H9 (cell line): ENCODE results near the gene ICAM4. TPM values are rescaled to one million over a fixed set of nuclear protein-coding genes. Genes with fewer than 3 reads are reported as not detected.

Source experiments
- DNase-seq: peaks from one replicate; pipeline ENCODE4 v3.0.0-alpha.2; 2017
- H2AFZ ChIP-seq: one replicate; pipeline ENCODE4 v1.6.1; 2013; ENCODE audit warnings: mild to moderate bottlenecking, low read length, control low read depth, moderate library complexity
- H2AK5ac ChIP-seq: 2 replicates; pipeline ENCODE4 v1.6.1; 2013; ENCODE audit warnings: low read length, control low read depth, mixed read lengths; ENCODE audit not compliant: insufficient read length
- H2BK120ac ChIP-seq: one replicate; pipeline ENCODE4 v1.6.1; 2013; ENCODE audit warnings: low read depth, mild to moderate bottlenecking, low read length, control low read depth, inconsistent platforms; ENCODE audit not compliant: poor library complexity, severe bottlenecking
- H2BK12ac ChIP-seq: 2 replicates; pipeline ENCODE4 v1.6.1; 2013; ENCODE audit warnings: low read length, control low read depth, mixed read lengths, low read depth; ENCODE audit not compliant: insufficient read length
- H2BK15ac ChIP-seq: 2 replicates; pipeline ENCODE4 v1.6.1; 2013; ENCODE audit warnings: low read depth, low read length, control low read depth
- H2BK20ac ChIP-seq: one replicate; pipeline ENCODE4 v1.6.1; 2013; ENCODE audit warnings: low read depth, mild to moderate bottlenecking, low read length, control low read depth, inconsistent platforms; ENCODE audit not compliant: poor library complexity, severe bottlenecking
- H2BK5ac ChIP-seq: 2 replicates; pipeline ENCODE4 v1.6.1; 2013; ENCODE audit warnings: low read length, control low read depth, mixed read lengths; ENCODE audit not compliant: insufficient read length
- H3K14ac ChIP-seq: 2 replicates; pipeline ENCODE4 v1.6.1; 2013; ENCODE audit warnings: low read length, control low read depth; ENCODE audit not compliant: insufficient read depth
- H3K18ac ChIP-seq: 2 replicates; pipeline ENCODE4 v1.6.1; 2013; ENCODE audit warnings: low read depth, mild to moderate bottlenecking, mixed read lengths, low read length, control low read depth; ENCODE audit not compliant: insufficient read length
- H3K23ac ChIP-seq: 2 replicates; pipeline ENCODE4 v1.6.1; 2013; ENCODE audit warnings: low read length, control low read depth, mixed read lengths, low read depth; ENCODE audit not compliant: insufficient read length
- H3K23me2 ChIP-seq: 2 replicates; pipeline ENCODE4 v1.6.1; 2013; ENCODE audit warnings: low read depth, mild to moderate bottlenecking, mixed read lengths, low read length, control low read depth; ENCODE audit not compliant: insufficient read length, poor library complexity, severe bottlenecking
- H3K27ac ChIP-seq: 2 replicates; pipeline ENCODE4 v1.5.1; 2013; ENCODE audit warnings: low read length, control low read depth, mixed read lengths, low read depth; ENCODE audit not compliant: insufficient read length
- H3K27me3 ChIP-seq: 2 replicates; pipeline ENCODE4 v1.6.1; 2013; ENCODE audit warnings: low read length, control low read depth, inconsistent platforms; ENCODE audit not compliant: insufficient read depth
- H3K4ac ChIP-seq: 2 replicates; pipeline ENCODE4 v1.6.1; 2013; ENCODE audit warnings: low read depth, mild to moderate bottlenecking, control low read depth, inconsistent platforms, low read length, moderate library complexity
- H3K4me1 ChIP-seq: 2 replicates; pipeline ENCODE4 v1.6.1; 2013; ENCODE audit warnings: low read length, control low read depth, inconsistent platforms; ENCODE audit not compliant: insufficient read depth
- H3K4me2 ChIP-seq: 2 replicates; pipeline ENCODE4 v1.6.1; 2013; ENCODE audit warnings: low read length, control low read depth, mixed read lengths; ENCODE audit not compliant: insufficient read length, insufficient read depth
- H3K56ac ChIP-seq: 2 replicates; pipeline ENCODE4 v1.6.1; 2013; ENCODE audit warnings: low read depth, mild to moderate bottlenecking, mixed read lengths, low read length, control low read depth; ENCODE audit not compliant: insufficient read length
- H3K79me1 ChIP-seq: 2 replicates; pipeline ENCODE4 v1.6.1; 2013; ENCODE audit warnings: low read depth, mild to moderate bottlenecking, moderate library complexity, low read length, control low read depth, inconsistent platforms; ENCODE audit not compliant: insufficient read depth, poor library complexity, severe bottlenecking
- H3K79me2 ChIP-seq: 2 replicates; pipeline ENCODE4 v1.6.1; 2013; ENCODE audit warnings: low read length, control low read depth, inconsistent platforms; ENCODE audit not compliant: insufficient read depth
- H3K9ac ChIP-seq: 2 replicates; pipeline ENCODE4 v1.6.1; 2013; ENCODE audit warnings: low read length, control low read depth, mixed read lengths; ENCODE audit not compliant: insufficient read length; ENCODE audit errors: extremely low read depth
- H3K9me3 ChIP-seq: one replicate; pipeline ENCODE4 v1.6.1; 2013; ENCODE audit warnings: low read depth, low read length, inconsistent platforms; ENCODE audit not compliant: control insufficient read depth
- H3T11ph ChIP-seq: one replicate; pipeline ENCODE4 v1.6.1; 2013; ENCODE audit warnings: mild to moderate bottlenecking, low read length, control low read depth, inconsistent platforms
- H4K20me1 ChIP-seq: one replicate; pipeline ENCODE4 v1.6.1; 2013; ENCODE audit not compliant: control insufficient read depth, insufficient read length, insufficient read depth
- H4K5ac ChIP-seq: 2 replicates; pipeline ENCODE4 v1.6.1; 2013; ENCODE audit warnings: low read depth, mild to moderate bottlenecking, mixed read lengths, low read length, control low read depth; ENCODE audit not compliant: insufficient read length
- H4K8ac ChIP-seq: replicated peaks from 2 replicates; pipeline ENCODE4 v1.6.1; 2013; ENCODE audit warnings: low read length, control low read depth, mixed read lengths, low read depth; ENCODE audit not compliant: insufficient read length
- H4K91ac ChIP-seq: 2 replicates; pipeline ENCODE4 v1.6.1; 2013; ENCODE audit warnings: low read depth, mild to moderate bottlenecking, moderate library complexity, mixed read lengths, low read length, control low read depth; ENCODE audit not compliant: insufficient read length
- H3K27ac Mint-ChIP-seq, 3 experiments: 2 replicates in 2 of 3; 3 replicates in 1 of 3; pipeline ENCODE4 v1.8.0; 2020 to 2021; ENCODE audit warnings: mixed read lengths in 3 of 3, mild to moderate bottlenecking in 1 of 3, moderate library complexity in 1 of 3
- H3K27me3 Mint-ChIP-seq: 2 replicates; pipeline ENCODE4 v1.8.0; 2021; ENCODE audit warnings: low read depth, mild to moderate bottlenecking, moderate library complexity, mixed read lengths
- H3K36me3 Mint-ChIP-seq, 3 experiments: 2 replicates in 2 of 3; 3 replicates in 1 of 3; pipeline ENCODE4 v1.8.0; 2020 to 2021; ENCODE audit warnings: low read depth in 3 of 3, mixed read lengths in 3 of 3; ENCODE audit not compliant: insufficient read depth in 1 of 3
- H3K4me1 Mint-ChIP-seq, 2 experiments: 2 replicates each; pipeline ENCODE4 v1.8.0; 2020; ENCODE audit warnings: mixed read lengths in 2 of 2
- H3K4me3 Mint-ChIP-seq, 2 experiments: 2 replicates in 1 of 2; 3 replicates in 1 of 2; pipeline ENCODE4 v1.8.0; 2020 to 2021; ENCODE audit warnings: mild to moderate bottlenecking in 2 of 2, mixed read lengths in 2 of 2, moderate library complexity in 1 of 2
- H3K9me3 Mint-ChIP-seq, 2 experiments: 2 replicates in 1 of 2; 3 replicates in 1 of 2; pipeline ENCODE4 v1.8.0; 2020; ENCODE audit warnings: mild to moderate bottlenecking in 2 of 2, mixed read lengths in 2 of 2, moderate library complexity in 1 of 2
- WGBS: extraction: QIAGEN DNeasy Blood & Tissue Kit; methylation state at CpG from one replicate; pipeline ENCODE4 v1.1.7; 2013; ENCODE audit warnings: missing lambda C conversion rate, low lambda C conversion rate, mixed read lengths; ENCODE audit not compliant: insufficient read length; ENCODE audit errors: extremely low coverage; 5-methylcytosine and 5-hydroxymethylcytosine counted together
- total RNA-seq: library from RNA; stranded (reverse); gene quantifications from 2 replicates; pipeline ENCODE4 v1.2.1, GENCODE V29; 2021
- TF ChIP-seq, protein P1 (sequence below): fragments of 200-600 bp; sonication (generic); conservative IDR thresholded peaks from 3 replicates; pipeline ENCODE4 v1.8.0; 2021; ENCODE audit warnings: antibody characterized with exemption, mild to moderate bottlenecking

ICAM4 gene
- total RNA-seq, 1 experiment from 2014 or later, result 1.1 TPM

DNA sequence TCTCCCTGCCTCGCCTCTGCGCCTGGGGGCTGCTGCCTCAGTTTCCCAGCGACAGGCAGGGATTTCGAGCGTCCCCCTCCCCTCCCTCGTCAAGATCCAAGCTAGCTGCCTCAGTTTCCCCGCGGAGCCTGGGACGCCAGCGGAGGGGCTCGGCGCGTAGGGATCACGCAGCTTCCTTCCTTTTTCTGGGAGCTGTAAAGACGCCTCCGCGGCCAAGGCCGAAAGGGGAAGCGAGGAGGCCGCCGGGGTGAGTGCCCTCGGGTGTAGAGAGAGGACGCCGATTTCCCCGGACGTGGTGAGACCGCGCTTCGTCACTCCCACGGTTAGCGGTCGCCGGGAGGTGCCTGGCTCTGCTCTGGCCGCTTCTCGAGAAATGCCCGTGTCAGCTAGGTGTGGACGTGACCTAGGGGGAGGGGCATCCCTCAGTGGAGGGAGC lies 16.6 kb upstream of the ICAM4 start:
- no peaks in the 10 kb centered on the region for H3K4me1 ChIP-seq
- no peak overlapping the region for H2BK120ac ChIP-seq
- H3K23ac ChIP-seq, result no peak overlapping the region
- no peak overlapping the region for H4K91ac ChIP-seq
- H3T11ph ChIP-seq, result no peak overlapping the region
- peak; percentile 33 for DNase-seq
- no peaks in the 10 kb centered on the region for H3K9me3 Mint-ChIP-seq
- H3K79me2 ChIP-seq, result no peaks in the 10 kb centered on the region
- no peak overlapping the region for H3K27ac ChIP-seq
- H3K4me1 Mint-ChIP-seq, result 0 out of 4 replicates have a peak, but pooled peaks cover 0 to 6% of the 10 kb centered on the region in 2 experiments
- no peak overlapping the region for H2BK20ac ChIP-seq
- H2BK5ac ChIP-seq, result no peak overlapping the region
- WGBS, result no CpG with 5 or more reads among the region's 37 CpGs
- H2BK12ac ChIP-seq, result no peak overlapping the region
- peak overlapping the region; percentile 52 to 74 for H3K4me3 Mint-ChIP-seq
- H3K27me3 ChIP-seq, result peaks cover 9% of the 10 kb centered on the region; the same call in 1 of the 2 replicates
- H3K9ac ChIP-seq, result no peak overlapping the region
- H3K79me1 ChIP-seq, result no peaks in the 10 kb centered on the region
- H3K36me3 Mint-ChIP-seq, result no peaks in the 10 kb centered on the region; a peak in 1 of 7 replicates
- peak overlapping the region; percentile 13; the same call in 1 of the 2 replicates for H2BK15ac ChIP-seq
- no peak overlapping the region for H4K8ac ChIP-seq
- no peaks in the 10 kb centered on the region for H4K20me1 ChIP-seq
- TF ChIP-seq, protein P1, sequence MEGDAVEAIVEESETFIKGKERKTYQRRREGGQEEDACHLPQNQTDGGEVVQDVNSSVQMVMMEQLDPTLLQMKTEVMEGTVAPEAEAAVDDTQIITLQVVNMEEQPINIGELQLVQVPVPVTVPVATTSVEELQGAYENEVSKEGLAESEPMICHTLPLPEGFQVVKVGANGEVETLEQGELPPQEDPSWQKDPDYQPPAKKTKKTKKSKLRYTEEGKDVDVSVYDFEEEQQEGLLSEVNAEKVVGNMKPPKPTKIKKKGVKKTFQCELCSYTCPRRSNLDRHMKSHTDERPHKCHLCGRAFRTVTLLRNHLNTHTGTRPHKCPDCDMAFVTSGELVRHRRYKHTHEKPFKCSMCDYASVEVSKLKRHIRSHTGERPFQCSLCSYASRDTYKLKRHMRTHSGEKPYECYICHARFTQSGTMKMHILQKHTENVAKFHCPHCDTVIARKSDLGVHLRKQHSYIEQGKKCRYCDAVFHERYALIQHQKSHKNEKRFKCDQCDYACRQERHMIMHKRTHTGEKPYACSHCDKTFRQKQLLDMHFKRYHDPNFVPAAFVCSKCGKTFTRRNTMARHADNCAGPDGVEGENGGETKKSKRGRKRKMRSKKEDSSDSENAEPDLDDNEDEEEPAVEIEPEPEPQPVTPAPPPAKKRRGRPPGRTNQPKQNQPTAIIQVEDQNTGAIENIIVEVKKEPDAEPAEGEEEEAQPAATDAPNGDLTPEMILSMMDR, result no peak
- H3K4me2 ChIP-seq, result peak overlapping the region; percentile 64
- H3K23me2 ChIP-seq, result peaks cover 6% of the 10 kb centered on the region
- no peak overlapping the region for H3K56ac ChIP-seq
- H3K27me3 Mint-ChIP-seq, result peaks cover 74% of the 10 kb centered on the region
- H2AFZ ChIP-seq, result no peak overlapping the region
- H3K18ac ChIP-seq, result peak overlapping the region; percentile 1
- H3K4ac ChIP-seq, result no peak overlapping the region
- no peak overlapping the region for H4K5ac ChIP-seq
- H3K14ac ChIP-seq, result no peak overlapping the region
- H3K27ac Mint-ChIP-seq, result no peak overlapping the region
- no peak overlapping the region for H2AK5ac ChIP-seq
- H3K9me3 ChIP-seq, result no peaks in the 10 kb centered on the region
